Omental fat pad (tissue), 4 donors: ENCODE measurements around the gene SMG6. TPM values are rescaled to one million over a fixed set of nuclear protein-coding genes. Genes with fewer than 3 reads are reported as not detected.
A peak's percentile ranks its signal among the peaks of the same experiment; 100 is the strongest.

Source experiments
- ATAC-seq: fragments of 150-250 bp; one replicate; pipeline ENCODE4 v1.9.1; 2016; ENCODE audit warnings: mild to moderate bottlenecking, moderate library complexity; ENCODE audit not compliant: low FRiP score
- DNase-seq: peaks from one replicate; pipeline ENCODE4 v3.0.0-alpha.2; 2019; ENCODE audit warnings: low spot score
- total RNA-seq, 4 donors: library from RNA; depleted of rRNA; stranded (reverse); fragments of >200 nt; gene quantifications; one replicate each; pipeline ENCODE4 v1.1.0, GENCODE V29; 2016
- TF ChIP-seq, protein P1 (sequence below), 3 donors: fragments of 450-650 bp; IDR thresholded peaks; one replicate each; pipeline ENCODE4 v1.5.1; 2016 to 2017; ENCODE audit warnings: antibody characterized with exemption in 3 of 3, mild to moderate bottlenecking in 3 of 3, moderate library complexity in 2 of 3

Gene SMG6
- total RNA-seq, 4 donors from 2014 or later, result 19.1 to 36.1 (median 25.1) TPM

DNA sequence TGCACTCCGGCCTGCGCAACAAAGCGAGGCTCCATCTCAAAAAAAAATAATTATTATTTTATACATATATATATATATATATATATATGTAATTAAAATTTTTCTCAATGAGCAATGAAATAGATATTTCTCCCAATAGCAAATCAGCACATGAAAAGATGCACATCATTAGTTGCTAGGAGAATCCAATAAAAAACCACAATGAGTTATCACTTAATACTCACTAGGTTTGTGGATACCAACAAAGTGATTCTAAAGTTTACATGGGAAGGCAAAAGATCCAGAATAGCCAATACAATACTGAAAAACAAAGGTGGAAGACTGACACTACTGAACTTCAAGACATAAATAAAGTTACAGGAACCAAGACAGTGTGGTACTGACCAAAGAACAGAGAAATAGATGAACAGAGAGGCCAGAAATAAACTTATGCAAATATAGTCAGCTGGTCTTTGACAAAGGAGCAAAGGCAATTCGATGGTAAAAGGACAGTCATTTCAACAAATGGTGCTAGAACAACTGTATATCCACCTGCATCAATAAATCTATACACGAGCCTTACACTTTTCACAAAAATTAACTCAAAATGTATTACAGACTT, 13.6 kb downstream of the SMG6 start:
- ATAC-seq (no peak), DNase-seq (no peak)
- TF ChIP-seq, protein P1, sequence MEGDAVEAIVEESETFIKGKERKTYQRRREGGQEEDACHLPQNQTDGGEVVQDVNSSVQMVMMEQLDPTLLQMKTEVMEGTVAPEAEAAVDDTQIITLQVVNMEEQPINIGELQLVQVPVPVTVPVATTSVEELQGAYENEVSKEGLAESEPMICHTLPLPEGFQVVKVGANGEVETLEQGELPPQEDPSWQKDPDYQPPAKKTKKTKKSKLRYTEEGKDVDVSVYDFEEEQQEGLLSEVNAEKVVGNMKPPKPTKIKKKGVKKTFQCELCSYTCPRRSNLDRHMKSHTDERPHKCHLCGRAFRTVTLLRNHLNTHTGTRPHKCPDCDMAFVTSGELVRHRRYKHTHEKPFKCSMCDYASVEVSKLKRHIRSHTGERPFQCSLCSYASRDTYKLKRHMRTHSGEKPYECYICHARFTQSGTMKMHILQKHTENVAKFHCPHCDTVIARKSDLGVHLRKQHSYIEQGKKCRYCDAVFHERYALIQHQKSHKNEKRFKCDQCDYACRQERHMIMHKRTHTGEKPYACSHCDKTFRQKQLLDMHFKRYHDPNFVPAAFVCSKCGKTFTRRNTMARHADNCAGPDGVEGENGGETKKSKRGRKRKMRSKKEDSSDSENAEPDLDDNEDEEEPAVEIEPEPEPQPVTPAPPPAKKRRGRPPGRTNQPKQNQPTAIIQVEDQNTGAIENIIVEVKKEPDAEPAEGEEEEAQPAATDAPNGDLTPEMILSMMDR (IDR thresholded peaks at IDR 0.05), result no peak

DNA sequence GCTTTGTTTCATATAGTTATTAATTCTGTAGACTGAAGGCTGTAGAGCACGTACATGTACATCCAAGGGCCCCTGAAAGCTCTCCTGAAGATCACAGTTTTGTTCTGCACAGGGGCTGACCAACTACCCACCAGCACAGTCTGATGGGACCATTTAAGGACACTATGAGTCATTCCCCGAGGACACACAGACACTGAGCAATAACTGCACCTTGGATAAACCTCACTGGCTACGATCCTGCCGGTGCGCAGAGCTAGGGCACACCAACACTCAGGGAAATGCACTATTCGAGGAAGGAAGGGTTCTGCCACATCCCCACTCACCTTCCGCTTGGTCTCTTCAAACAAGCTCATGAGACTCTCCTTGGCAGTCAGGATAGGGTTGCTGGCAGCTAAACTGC, 20.3 kb downstream of the SMG6 start:
- DNase-seq, result no peak
- TF ChIP-seq, protein P1 (IDR thresholded peaks at IDR 0.05), result no peak
- peak; percentile 19 for ATAC-seq

DNA sequence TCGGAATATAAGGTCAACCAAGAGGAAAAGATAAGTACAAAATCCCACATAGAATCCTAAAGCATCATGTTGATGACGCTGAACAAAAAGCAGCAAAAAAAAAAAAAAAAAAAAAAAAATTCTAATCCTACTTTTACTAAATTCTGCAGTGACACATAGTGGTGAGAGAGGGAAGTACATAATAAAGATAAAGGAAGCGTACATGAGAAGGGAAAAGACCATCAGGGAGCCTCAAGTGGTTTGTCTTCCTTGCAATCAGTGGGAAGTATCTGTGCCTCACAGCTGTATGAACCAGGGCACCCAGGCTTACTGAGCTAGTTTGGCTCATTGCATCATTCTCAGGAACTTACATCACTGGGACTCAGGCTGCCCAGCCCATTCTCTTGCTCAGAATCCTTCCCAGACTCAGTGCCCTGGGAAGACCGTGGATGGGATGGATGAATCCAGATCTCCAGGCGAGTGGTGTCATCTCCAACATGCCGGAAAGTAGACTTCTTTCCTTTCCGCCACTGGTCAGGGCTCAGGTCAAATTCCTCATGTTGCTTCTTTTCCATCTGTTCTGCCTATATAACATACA, 21.2 kb downstream of the SMG6 start:
- TF ChIP-seq, protein P1 (IDR thresholded peaks at IDR 0.05), result peak in 1 of 3 donors; percentile 7
- no peak for DNase-seq

DNA sequence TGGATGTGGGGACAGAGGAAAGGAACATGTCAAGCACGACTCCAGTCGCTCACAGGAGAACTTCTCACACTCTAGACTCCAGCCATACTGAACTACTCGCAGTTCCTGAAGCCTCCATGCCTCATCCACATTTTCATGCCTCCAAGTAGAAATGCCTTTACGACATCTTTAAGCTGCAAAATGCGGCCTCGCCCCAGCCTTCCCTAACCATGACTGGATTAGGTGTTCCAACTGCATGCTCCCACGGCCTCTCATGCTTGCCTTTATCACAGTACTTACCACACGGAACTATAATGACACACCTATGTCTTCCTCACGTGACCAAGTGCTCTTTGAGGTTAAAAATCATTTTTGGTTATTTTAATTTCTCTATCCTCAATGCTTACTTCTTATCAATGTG, 23.9 kb downstream of the SMG6 start:
- TF ChIP-seq, protein P1 (IDR thresholded peaks at IDR 0.05), result no peak
- no peak for ATAC-seq
- DNase-seq, result no peak

More for the DNA sequence above, 21.2 kb downstream of the SMG6 start:
- ATAC-seq, result peak; percentile 76

DNA sequence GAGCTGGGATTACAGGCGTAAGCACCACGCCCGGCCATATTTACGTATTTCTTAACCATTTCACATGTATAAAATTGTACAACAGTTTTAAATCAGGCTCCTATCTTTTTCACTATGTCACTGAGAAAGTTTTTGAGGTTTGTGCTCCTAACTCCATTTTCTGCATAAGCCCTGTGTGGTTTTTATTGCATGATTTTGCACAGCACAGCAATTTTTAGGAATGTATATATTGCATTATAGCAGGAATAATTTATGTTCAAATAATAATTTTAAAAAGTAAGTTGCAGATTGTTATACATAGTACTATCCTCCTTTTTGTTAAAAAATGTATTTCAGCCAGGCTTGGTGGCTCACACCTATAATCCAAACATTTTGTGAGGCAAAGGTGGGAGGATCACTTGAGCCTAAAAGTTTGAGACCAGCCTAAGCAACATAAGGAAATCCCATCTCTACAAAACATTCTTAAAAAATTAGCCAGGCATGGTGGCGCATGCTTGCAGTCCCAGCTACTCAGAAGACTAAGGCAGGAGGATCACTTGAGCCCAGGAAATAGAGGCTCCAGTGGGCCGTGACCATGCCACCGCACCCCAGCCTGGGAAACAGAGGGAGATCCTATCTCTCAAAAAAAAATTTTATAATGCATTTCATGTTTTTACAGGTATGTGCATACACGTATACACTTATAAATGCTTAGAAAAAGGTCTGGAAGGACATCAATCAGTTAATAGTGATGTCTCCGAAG, 26.0 kb downstream of the SMG6 start:
- ATAC-seq (no peak), DNase-seq (no peak)
- TF ChIP-seq, protein P1 (IDR thresholded peaks at IDR 0.05), result no peak

DNA sequence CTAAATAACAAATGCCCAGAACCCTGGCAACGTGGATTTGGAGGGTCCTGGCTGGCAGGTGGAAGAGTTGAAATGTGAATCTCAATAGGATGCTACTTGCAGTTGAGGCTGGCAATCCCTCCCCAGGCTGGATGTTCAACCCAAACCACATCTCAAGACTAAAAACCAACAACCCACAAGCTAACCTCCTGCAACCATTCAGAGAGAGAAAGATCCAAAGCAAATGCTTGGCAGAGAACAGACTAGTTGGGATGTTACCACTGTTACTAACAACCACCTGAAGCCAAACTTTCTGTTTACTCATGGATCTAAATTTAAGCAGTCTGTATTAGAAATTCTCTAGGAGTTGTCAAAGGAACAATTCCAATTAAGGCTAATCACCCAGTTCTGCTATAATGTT, 27.9 kb downstream of the SMG6 start:
- TF ChIP-seq, protein P1 (IDR thresholded peaks at IDR 0.05), result no peak
- no peak for ATAC-seq
- no peak for DNase-seq
